NB4 (cell line): ENCODE measurements around the gene AKT3.

ENCODE experiments used
- DNase-seq: peaks from one replicate; pipeline ENCODE4 v3.0.0; 2010; ENCODE audit warnings: low read depth
- H3K4me3 ChIP-seq: one replicate; pipeline ENCODE4 v1.5.1; 2011; ENCODE audit warnings: mild to moderate bottlenecking, low read depth, low read length, moderate library complexity
- CTCF ChIP-seq: IDR thresholded peaks from one replicate; pipeline ENCODE4 v1.5.1; 2012; ENCODE audit warnings: low read depth, low read length
- MAX ChIP-seq: IDR thresholded peaks from 2 replicates; pipeline ENCODE4 v1.6.1; 2011; ENCODE audit warnings: low read depth, low read length
- MYC ChIP-seq: IDR thresholded peaks from 2 replicates; pipeline ENCODE4 v1.6.1; 2011; ENCODE audit warnings: low read depth, low read length
- POLR2A ChIP-seq: IDR thresholded peaks from 2 replicates; pipeline ENCODE4 v1.6.1; 2011; ENCODE audit warnings: mild to moderate bottlenecking; ENCODE audit not compliant: insufficient read length; ENCODE audit errors: extremely low read depth

AKT3 gene

GRCh38 chr1:243496806-243497205 lies 353.2 kb downstream of the AKT3 start:
- H3K4me3 ChIP-seq: no peak overlapping the region
- no peak for DNase-seq
- TF ChIP-seq CTCF (no peak), MAX (no peak), POLR2A (no peak), MYC (no peak)

GRCh38 chr1:243496187-243496646 lies 353.8 kb downstream of the AKT3 start:
- no peak for TF ChIP-seq MAX
- no peak for TF ChIP-seq CTCF
- TF ChIP-seq POLR2A: no peak
- TF ChIP-seq MYC: no peak
- no peak for DNase-seq
- no peak overlapping the region for H3K4me3 ChIP-seq

GRCh38 chr1:243495442-243496186 lies 354.4 kb downstream of the AKT3 start:
- TF ChIP-seq CTCF (no peak), MAX (no peak), MYC (no peak), POLR2A (no peak)
- DNase-seq: peak; percentile 80
- no peak overlapping the region for H3K4me3 ChIP-seq

- DNase-seq: peak; percentile 67
- no peak overlapping the region for H3K4me3 ChIP-seq
- no peak for TF ChIP-seq CTCF
- no peak for TF ChIP-seq MAX
- TF ChIP-seq POLR2A: no peak
- TF ChIP-seq MYC: no peak
Observed at GRCh38 chr1:243494741-243495431, 355.2 kb downstream of the AKT3 start.

- no peak for DNase-seq
- TF ChIP-seq POLR2A (no peak), MYC (no peak), CTCF (no peak), MAX (no peak)
- no peak overlapping the region for H3K4me3 ChIP-seq
Observed at GRCh38 chr1:243493156-243494129, 356.6 kb downstream of the AKT3 start.
